Measurements from ENCODE around the gene PAX9.

DNA sequence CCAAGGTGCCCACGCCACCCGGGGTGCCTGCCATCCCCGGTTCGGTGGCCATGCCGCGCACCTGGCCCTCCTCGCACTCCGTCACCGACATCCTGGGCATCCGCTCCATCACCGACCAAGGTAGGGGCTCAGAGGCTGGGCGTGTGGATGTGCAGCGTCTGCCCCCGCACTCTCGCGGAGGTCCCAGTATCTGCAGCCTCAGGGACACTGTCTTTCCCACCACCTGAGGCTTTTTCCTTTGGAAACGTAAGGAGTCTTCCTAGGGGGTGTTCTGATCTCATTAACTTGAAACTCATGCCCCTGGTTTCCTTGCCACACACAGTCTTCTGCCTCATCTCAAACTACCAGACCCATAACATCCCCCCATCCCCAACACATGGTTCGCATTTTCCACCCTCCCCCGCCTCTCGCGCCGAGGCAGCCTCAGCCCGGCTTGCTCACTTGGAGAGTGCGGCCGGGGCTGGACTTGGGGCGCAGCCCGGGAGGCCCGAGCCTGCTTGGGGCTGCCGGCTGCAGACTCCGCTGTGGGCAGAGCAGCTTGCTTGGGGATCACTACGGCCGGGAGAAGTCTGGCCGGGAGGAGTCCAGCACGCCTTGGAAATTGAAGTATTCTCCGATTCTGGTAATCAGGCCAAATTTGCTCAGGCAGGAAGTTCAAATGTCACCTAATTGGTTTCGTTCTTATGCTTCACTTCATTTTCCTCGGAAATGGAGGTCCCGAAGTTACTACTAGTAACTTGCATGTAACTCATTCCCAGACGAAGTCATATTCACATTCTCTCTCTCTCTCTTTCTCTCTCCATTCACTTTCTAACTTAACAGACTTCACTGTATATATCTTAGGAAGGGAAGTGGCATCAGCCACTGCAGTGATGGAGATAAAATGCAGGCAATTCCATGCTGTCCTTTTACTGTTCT, 2.0 kb downstream of the PAX9 start:
- TF ChIP-seq POLR2A (IDR thresholded peaks at IDR 0.05; ENCODE audit: low read length): no peak
- TF ChIP-seq GATA1 (IDR thresholded peaks at IDR 0.05; ENCODE audit: low read depth, low read length): no peak
